ENCODE results near the gene JADE2. TPM values are rescaled to one million over a fixed set of nuclear protein-coding genes. Genes with fewer than 3 reads are reported as not detected.

JADE2 gene
- polyA plus RNA-seq, 1 experiment = 15.5 TPM

GRCh38 chr5:134563962-134564361, 38.5 kb downstream of the JADE2 start:
- ChIA-PET POLR2A (no interaction called here), CTCF (interaction anchor here (4.5 kb wide), 1 partner anchor 14 kb away, joined by 21 read pairs; no protein-coding TSS in a partner anchor)
- peaks cover 44% of the 10 kb centered on the region for H3K36me3 ChIP-seq (ENCODE audit: control insufficient read depth, insufficient read depth, low read length)
- no peak for DNase-seq (ENCODE audit: low read depth)
- H3K27me3 ChIP-seq (ENCODE audit: control insufficient read depth, insufficient read depth, low read length) = no peaks in the 10 kb centered on the region
- TF ChIP-seq, protein P1, sequence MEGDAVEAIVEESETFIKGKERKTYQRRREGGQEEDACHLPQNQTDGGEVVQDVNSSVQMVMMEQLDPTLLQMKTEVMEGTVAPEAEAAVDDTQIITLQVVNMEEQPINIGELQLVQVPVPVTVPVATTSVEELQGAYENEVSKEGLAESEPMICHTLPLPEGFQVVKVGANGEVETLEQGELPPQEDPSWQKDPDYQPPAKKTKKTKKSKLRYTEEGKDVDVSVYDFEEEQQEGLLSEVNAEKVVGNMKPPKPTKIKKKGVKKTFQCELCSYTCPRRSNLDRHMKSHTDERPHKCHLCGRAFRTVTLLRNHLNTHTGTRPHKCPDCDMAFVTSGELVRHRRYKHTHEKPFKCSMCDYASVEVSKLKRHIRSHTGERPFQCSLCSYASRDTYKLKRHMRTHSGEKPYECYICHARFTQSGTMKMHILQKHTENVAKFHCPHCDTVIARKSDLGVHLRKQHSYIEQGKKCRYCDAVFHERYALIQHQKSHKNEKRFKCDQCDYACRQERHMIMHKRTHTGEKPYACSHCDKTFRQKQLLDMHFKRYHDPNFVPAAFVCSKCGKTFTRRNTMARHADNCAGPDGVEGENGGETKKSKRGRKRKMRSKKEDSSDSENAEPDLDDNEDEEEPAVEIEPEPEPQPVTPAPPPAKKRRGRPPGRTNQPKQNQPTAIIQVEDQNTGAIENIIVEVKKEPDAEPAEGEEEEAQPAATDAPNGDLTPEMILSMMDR (IDR thresholded peaks at IDR 0.05; ENCODE audit: insufficient read depth, low read depth, low read length) = no peak
- H3K4me3 ChIP-seq (ENCODE audit: low read depth, low read length) = no peak overlapping the region

GRCh38 chr5:134564396-134564795, 38.9 kb downstream of the JADE2 start:
- POLR2A ChIA-PET = no interaction called here
- no peak for DNase-seq (ENCODE audit: low read depth)
- Histone ChIP-seq H3K27me3 (ENCODE audit: control insufficient read depth, insufficient read depth, low read length) (no peaks in the 10 kb centered on the region), H3K36me3 (ENCODE audit: control insufficient read depth, insufficient read depth, low read length) (peaks cover 40% of the 10 kb centered on the region), H3K4me3 (ENCODE audit: low read depth, low read length) (no peak overlapping the region)
- TF ChIP-seq, protein P1 (IDR thresholded peaks at IDR 0.05; ENCODE audit: insufficient read depth, low read depth, low read length) = no peak
- CTCF ChIA-PET = interaction anchor here (0.6 to 4.5 kb wide), 3 partner anchors 9 to 116 kb away, joined by 3 to 21 read pairs (median 4); no protein-coding TSS in a partner anchor

- no peaks in the 10 kb centered on the region for H3K27me3 ChIP-seq (ENCODE audit: control insufficient read depth, insufficient read depth, low read length)
- H3K36me3 ChIP-seq (ENCODE audit: control insufficient read depth, insufficient read depth, low read length) = peaks cover 28% of the 10 kb centered on the region
- no peak for DNase-seq (ENCODE audit: low read depth)
- no peak overlapping the region for H3K4me3 ChIP-seq (ENCODE audit: low read depth, low read length)
- CTCF ChIA-PET = interaction anchor here (0.9 to 4.5 kb wide), 5 partner anchors 10 to 154 kb away, joined by 3 to 21 read pairs (median 3); partner anchors contain the start of gene CDKN2AIPNL
- TF ChIP-seq, protein P1 (IDR thresholded peaks at IDR 0.05; ENCODE audit: insufficient read depth, low read depth, low read length) = no peak
- POLR2A ChIA-PET = no interaction called here
Measured at GRCh38 chr5:134565791-134566740, 40.6 kb downstream of the JADE2 start.

GRCh38 chr5:134566741-134567221, 41.3 kb downstream of the JADE2 start:
- TF ChIP-seq, protein P1 (IDR thresholded peaks at IDR 0.05; ENCODE audit: insufficient read depth, low read depth, low read length) = no peak
- peaks cover 28% of the 10 kb centered on the region for H3K36me3 ChIP-seq (ENCODE audit: control insufficient read depth, insufficient read depth, low read length)
- DNase-seq (ENCODE audit: low read depth) = no peak
- H3K27me3 ChIP-seq (ENCODE audit: control insufficient read depth, insufficient read depth, low read length) = no peaks in the 10 kb centered on the region
- no peak overlapping the region for H3K4me3 ChIP-seq (ENCODE audit: low read depth, low read length)
- POLR2A ChIA-PET = no interaction called here
- CTCF ChIA-PET = interaction anchor here (1.3 to 4.5 kb wide), 3 partner anchors 11 to 39 kb away, joined by 3 to 21 read pairs (median 9); no protein-coding TSS in a partner anchor

Measured in BJ (cell line).